AG09319 (cell line): ENCODE measurements around the gene GALNT11.
"Not testable (repeated sequence)": the region's sequence is repeated elsewhere in the genome, so short reads cannot be mapped to it uniquely, and the experiment has no call there.

Source experiments
- DNase-seq: peaks from one replicate; pipeline ENCODE4 v3.0.0-alpha.2; 2010; ENCODE audit warnings: low read depth; ENCODE audit errors: extremely low read depth
- CTCF ChIP-seq: IDR thresholded peaks from 2 replicates; pipeline ENCODE4 v1.5.1; 2011; ENCODE audit warnings: low read depth, mild to moderate bottlenecking, inconsistent platforms, low read length, moderate library complexity

The GALNT11 gene

DNA sequence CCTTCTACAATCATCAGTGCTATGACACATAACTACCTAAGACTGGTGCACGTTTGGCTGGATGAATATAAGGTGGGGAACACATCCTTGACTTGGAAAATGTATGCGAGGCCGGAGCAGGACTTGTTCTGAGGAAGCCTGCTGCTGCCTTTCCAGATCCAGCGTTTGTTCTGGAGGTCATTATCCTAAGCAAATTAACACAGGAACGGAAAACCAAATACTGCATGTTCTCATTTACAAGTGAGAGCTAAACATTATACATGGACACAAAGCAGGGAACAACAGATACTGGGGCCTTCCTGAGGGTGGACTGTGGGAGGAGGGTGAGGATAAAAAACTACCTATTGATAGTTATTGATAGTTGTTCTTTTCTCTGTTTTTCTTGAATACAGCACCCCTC is 10.8 kb upstream of the GALNT11 start:
- no peak for DNase-seq
- TF ChIP-seq CTCF, result no peak

GRCh38 chr7:152015600-152015999 is 9.9 kb upstream of the GALNT11 start:
- TF ChIP-seq CTCF, result no peak
- DNase-seq, result no peak

DNA sequence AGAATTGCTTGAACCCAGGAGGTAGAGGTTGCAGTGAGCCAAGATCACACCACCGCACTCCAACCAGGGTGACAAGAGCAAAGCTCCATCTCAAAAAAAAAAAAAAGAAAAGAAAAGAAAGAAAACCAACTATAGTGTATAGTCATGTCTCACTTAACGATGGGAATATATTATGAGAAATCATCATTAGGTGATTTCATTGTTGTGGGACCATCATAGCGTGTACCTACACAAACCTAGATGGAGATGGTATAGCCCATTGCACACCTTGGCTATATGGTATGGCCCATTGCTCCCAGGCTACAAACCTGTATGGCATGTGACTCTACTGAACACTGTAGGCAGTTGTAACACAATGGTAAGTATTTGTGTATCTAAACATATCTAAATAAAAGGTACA is 8.5 kb upstream of the GALNT11 start:
- no peak for DNase-seq
- no peak for TF ChIP-seq CTCF

DNA sequence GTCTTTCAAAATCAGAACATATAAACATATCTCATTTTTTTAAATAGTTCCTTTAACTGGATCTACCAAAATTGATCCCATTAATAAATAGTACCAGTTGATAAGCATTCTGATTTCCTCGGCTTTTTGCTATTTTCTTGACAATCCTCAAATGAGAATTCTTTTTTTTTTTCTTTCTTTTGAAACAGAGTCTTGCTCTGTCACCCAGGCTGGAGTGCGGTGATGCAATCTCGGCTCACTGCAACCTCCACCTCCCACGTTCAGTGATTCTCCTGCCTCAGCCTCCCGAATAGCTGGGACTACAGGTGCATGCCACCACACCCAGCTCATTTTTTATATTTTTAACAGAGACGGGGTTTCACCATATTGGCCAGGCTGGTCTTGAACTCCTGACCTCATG is 7.8 kb upstream of the GALNT11 start:
- not testable (repeated sequence) for DNase-seq

DNA sequence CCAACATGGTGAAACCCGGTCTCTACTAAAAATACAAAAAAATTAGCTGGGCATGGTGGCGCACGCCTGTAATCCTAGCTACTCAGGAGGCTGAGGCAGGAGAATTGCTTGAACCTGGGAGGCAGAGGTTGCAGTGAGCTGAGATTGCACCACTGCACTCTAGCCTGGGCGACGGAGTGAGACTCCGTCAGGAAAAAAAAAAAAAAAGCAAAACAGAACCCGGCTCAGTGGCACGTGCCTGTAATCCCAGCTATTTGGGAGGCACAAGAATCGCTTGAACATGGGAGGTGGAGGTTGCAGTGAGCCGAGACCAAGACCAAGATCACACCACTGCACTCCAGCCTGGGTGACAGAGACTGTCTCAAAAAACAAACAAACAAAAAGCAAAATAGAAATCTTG is 3.7 kb upstream of the GALNT11 start:
- not testable (repeated sequence) for DNase-seq

- TF ChIP-seq CTCF, result no peak
- DNase-seq, result no peak
These were observed 740 bp downstream of the GALNT11 start for GRCh38 chr7:152025937-152026890.

- not testable (repeated sequence) for DNase-seq
These were observed 2.3 kb downstream of the GALNT11 start for GRCh38 chr7:152027491-152028365.

DNA sequence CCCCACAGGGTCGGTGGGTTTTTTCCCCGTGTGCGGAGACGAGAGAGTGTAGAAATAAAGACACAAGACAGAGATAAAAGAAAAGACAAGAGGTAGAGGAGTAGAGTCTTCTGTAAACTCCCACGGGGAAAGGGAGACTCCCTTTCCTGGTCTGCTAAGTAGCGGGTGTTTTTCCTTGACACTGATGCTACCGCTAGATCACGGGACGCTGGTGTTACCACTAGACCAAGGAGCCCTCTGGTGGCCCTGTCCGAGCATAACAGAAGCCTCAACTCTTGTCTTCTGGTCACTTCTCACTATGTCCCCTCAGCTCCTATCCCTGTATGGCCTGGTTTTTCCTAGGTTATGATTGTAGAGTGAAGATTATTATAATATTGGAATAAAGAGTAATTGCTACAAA is 4.6 kb downstream of the GALNT11 start:
- not testable (repeated sequence) for DNase-seq
- peak; percentile 26 for TF ChIP-seq CTCF

GRCh38 chr7:152030639-152031038 is 5.2 kb downstream of the GALNT11 start:
- DNase-seq, result not testable (repeated sequence)
